ENCODE measurements around the gene CBLB. TPM values are rescaled to one million over a fixed set of nuclear protein-coding genes. Genes with fewer than 3 reads are reported as not detected.

The CBLB gene
- total RNA-seq, 6 experiments from 2014 or later, result 17.6 to 22.6 (median 20.6) TPM

DNA sequence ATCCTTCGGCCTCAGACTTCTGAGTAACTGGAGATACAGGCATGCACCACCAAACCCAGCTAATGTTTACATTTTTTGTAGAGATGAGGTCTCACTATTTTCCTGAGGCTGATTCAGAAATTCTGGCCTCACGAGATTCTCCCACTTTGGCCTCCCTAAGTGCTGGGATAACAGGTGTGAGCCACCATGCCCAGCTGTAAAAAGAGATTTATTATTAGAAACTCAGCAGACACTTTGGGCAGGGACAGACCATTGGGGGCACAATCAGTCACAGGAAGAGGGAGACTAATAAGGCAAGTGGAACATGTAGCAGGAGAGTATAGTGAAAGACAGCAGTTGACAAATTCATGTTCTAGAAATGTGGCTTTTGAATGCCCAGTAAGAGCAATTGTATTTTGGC, 249.2 kb downstream of the CBLB start:
- H3K4me3 Mint-ChIP-seq, result no peak overlapping the region
- peaks cover 14% of the 10 kb centered on the region for H3K4me1 Mint-ChIP-seq (ENCODE audit: low read depth)
- H3K9me3 Mint-ChIP-seq, result no peaks in the 10 kb centered on the region
- TF ChIP-seq CTCF (IDR thresholded peaks at IDR 0.05), result no peak
- H3K27ac Mint-ChIP-seq, result no peak overlapping the region
- no peaks in the 10 kb centered on the region for H3K36me3 Mint-ChIP-seq (ENCODE audit: low read depth)
- DNase-seq, result no peak
- H3K27me3 Mint-ChIP-seq (ENCODE audit: insufficient read depth), result no peaks in the 10 kb centered on the region

DNA sequence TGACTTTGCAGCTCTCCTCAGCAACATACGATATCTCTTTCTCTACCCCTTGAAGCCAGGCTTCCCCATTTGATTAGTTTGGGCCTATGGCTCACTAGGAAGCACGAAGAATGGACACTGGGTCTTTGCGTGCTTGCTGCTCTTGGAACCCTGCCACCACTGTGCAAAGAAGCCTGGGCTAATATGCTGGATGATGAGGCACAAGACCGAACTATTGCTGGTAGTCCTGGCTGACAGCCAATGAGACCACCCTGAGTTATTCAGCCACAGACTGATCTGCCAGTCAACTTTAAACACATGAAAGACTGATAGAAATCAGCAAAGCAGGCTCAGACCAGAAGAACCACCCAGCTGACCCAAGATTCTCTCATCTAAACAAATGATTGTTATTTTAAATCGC, 250.3 kb downstream of the CBLB start:
- Mint-ChIP-seq H3K9me3 (no peaks in the 10 kb centered on the region), H3K36me3 (ENCODE audit: low read depth) (no peaks in the 10 kb centered on the region), H3K27me3 (ENCODE audit: insufficient read depth) (no peaks in the 10 kb centered on the region), H3K27ac (no peak overlapping the region), H3K4me3 (no peak overlapping the region), H3K4me1 (ENCODE audit: low read depth) (peaks cover 21% of the 10 kb centered on the region)
- TF ChIP-seq CTCF (IDR thresholded peaks at IDR 0.05), result no peak
- no peak for DNase-seq

DNA sequence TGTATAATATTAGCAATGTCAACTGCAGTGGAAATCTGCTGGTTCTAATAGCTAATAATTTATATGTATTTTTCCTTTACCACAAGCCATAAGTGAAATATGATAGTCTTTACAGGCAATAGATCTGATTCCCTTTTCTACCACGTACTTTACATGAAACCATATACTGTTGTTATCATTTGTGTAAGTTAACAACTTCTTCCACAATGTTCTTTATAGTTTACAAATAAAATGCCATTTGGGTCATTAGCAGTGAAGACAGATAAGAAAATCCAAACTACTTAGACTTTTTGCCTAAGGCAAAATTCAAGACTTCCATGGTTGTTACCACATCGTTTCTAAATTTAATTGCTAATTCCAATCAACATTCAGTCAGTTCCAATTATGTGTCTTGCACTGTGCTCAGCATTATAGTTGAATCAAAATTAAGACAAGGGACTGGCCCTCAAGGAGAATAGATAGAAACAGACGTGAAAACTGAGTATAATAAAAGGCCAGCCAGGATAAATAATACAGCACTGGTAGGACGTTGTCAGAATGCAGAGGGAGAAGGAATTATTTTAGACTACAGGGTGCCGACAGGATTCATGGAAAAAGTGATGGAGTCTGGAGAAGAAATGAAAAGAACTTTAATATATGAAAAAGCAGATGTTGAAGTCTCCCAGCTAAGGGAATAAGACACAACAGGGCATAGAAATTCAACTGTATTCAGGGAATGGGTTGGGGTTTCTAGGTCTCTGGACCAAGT, 252.3 kb downstream of the CBLB start:
- TF ChIP-seq CTCF (IDR thresholded peaks at IDR 0.05), result no peak
- DNase-seq, result no peak
- peaks cover 21% of the 10 kb centered on the region for H3K4me1 Mint-ChIP-seq (ENCODE audit: low read depth)
- no peaks in the 10 kb centered on the region for H3K9me3 Mint-ChIP-seq
- H3K27ac Mint-ChIP-seq, result no peak overlapping the region
- H3K36me3 Mint-ChIP-seq (ENCODE audit: low read depth), result no peaks in the 10 kb centered on the region
- no peaks in the 10 kb centered on the region for H3K27me3 Mint-ChIP-seq (ENCODE audit: insufficient read depth)
- no peak overlapping the region for H3K4me3 Mint-ChIP-seq

DNA sequence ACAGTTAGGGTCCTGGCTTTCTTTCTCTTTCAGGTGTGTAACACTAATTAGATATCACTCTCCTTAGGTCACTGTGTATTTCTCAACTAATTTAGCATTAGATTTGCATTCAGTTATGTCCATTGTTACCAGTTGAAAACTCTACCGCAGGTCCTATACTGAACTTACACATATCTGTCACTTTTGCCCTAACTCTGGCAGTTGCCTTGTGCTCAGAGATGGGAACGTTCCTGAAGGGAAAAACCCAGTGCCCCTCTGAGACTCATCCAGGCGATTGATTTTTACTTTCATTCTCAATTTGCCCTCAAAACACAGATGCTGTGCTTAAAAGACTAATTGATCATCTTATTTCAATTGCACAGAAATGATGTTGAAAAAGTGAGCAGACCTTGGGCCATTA, 253.0 kb downstream of the CBLB start:
- no peaks in the 10 kb centered on the region for H3K36me3 Mint-ChIP-seq (ENCODE audit: low read depth)
- peaks cover 21% of the 10 kb centered on the region for H3K4me1 Mint-ChIP-seq (ENCODE audit: low read depth)
- H3K27ac Mint-ChIP-seq, result no peak overlapping the region
- no peaks in the 10 kb centered on the region for H3K27me3 Mint-ChIP-seq (ENCODE audit: insufficient read depth)
- DNase-seq, result no peak
- no peak overlapping the region for H3K4me3 Mint-ChIP-seq
- H3K9me3 Mint-ChIP-seq, result no peaks in the 10 kb centered on the region
- no peak for TF ChIP-seq CTCF (IDR thresholded peaks at IDR 0.05)

DNA sequence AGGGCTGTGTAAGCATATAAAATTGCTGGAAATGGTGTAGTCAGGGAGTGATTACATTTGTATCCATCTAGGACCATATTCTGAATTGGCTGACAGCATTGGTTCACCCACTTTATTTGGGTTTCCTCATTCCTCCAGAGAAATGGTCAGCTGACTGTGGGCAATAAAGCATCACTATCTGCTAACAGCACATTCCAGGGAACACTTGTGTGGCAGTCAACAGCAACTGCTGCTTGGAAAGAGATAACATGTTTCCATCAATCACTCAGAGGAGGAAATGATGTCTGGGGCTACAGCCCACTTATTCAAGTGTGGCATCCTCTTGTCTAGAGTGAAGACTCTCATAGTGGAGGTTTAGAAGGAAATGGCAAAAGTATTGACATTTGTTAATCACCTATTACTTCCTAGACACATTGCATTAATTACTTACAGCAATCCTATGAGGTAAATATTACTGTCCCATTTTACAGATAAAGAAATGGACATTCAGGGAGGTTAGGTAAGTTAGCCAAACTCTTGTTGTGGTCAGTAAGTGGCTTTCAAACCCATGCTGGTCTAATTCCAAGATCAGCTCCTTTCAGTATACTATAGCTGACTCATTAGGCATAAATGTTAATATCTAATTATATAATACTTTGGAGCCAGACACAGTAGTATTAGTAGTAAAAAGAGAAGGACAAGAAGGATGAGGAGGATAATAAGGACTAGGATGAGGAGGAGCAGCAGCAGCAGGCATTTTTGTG, 254.4 kb downstream of the CBLB start:
- Mint-ChIP-seq H3K9me3 (no peaks in the 10 kb centered on the region), H3K4me3 (no peak overlapping the region), H3K27me3 (ENCODE audit: insufficient read depth) (no peaks in the 10 kb centered on the region), H3K36me3 (ENCODE audit: low read depth) (no peaks in the 10 kb centered on the region), H3K4me1 (ENCODE audit: low read depth) (peaks cover 21% of the 10 kb centered on the region), H3K27ac (no peak overlapping the region)
- peak; percentile 19 for DNase-seq
- no peak for TF ChIP-seq CTCF (IDR thresholded peaks at IDR 0.05)
